ENCODE data around the gene COL4A2. TPM values are rescaled to one million over a fixed set of nuclear protein-coding genes. Genes with fewer than 3 reads are reported as not detected.

COL4A2 gene
- polyA plus RNA-seq, 1 experiment = 886 TPM

- Histone ChIP-seq H3K27me3 (ENCODE audit: control insufficient read depth, insufficient read depth, low read length) (no peaks in the 10 kb centered on the region), H3K36me3 (ENCODE audit: control insufficient read depth, insufficient read depth, low read length) (peaks cover 31% of the 10 kb centered on the region), H3K4me3 (ENCODE audit: low read depth, low read length) (no peak overlapping the region)
- POLR2A ChIA-PET = no interaction called here
- CTCF ChIA-PET = interaction anchor here (0.7 to 1.2 kb wide), 2 partner anchors 32 to 66 kb away, joined by 3 to 4 read pairs; no protein-coding TSS in a partner anchor
- no peak for DNase-seq (ENCODE audit: low read depth)
- TF ChIP-seq, protein P1, sequence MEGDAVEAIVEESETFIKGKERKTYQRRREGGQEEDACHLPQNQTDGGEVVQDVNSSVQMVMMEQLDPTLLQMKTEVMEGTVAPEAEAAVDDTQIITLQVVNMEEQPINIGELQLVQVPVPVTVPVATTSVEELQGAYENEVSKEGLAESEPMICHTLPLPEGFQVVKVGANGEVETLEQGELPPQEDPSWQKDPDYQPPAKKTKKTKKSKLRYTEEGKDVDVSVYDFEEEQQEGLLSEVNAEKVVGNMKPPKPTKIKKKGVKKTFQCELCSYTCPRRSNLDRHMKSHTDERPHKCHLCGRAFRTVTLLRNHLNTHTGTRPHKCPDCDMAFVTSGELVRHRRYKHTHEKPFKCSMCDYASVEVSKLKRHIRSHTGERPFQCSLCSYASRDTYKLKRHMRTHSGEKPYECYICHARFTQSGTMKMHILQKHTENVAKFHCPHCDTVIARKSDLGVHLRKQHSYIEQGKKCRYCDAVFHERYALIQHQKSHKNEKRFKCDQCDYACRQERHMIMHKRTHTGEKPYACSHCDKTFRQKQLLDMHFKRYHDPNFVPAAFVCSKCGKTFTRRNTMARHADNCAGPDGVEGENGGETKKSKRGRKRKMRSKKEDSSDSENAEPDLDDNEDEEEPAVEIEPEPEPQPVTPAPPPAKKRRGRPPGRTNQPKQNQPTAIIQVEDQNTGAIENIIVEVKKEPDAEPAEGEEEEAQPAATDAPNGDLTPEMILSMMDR (IDR thresholded peaks at IDR 0.05; ENCODE audit: insufficient read depth, low read depth, low read length) = no peak
These were observed 124.6 kb downstream of the COL4A2 start for GRCh38 chr13:110431425-110432294.

DNA sequence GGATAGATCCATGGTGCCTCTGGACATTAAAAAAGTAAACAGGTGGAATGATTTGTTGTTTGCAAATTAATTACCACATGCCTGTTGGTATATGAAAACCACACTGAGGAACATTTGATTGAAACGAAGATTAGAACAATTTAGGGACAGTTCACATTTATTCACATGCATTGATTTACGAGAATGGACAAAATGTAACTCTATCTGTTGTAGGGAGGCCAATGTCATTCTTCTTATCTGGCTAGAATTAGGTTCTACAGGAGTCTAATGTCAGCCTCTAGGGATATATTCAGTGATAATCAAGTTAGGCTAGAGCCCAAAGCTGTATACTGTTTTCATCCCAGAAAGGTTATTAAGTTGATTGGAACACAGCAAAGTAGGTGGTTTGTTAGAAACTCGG is 125.4 kb downstream of the COL4A2 start:
- TF ChIP-seq, protein P1 (IDR thresholded peaks at IDR 0.05; ENCODE audit: insufficient read depth, low read depth, low read length) = no peak
- no peak for DNase-seq (ENCODE audit: low read depth)
- no peaks in the 10 kb centered on the region for H3K27me3 ChIP-seq (ENCODE audit: control insufficient read depth, insufficient read depth, low read length)
- ChIA-PET CTCF (interaction anchor here (0.7 kb wide), 1 partner anchor 206 kb away, joined by 3 read pairs; no protein-coding TSS in a partner anchor), POLR2A (no interaction called here)
- peaks cover 34% of the 10 kb centered on the region for H3K36me3 ChIP-seq (ENCODE audit: control insufficient read depth, insufficient read depth, low read length)
- H3K4me3 ChIP-seq (ENCODE audit: low read depth, low read length) = no peak overlapping the region

DNA sequence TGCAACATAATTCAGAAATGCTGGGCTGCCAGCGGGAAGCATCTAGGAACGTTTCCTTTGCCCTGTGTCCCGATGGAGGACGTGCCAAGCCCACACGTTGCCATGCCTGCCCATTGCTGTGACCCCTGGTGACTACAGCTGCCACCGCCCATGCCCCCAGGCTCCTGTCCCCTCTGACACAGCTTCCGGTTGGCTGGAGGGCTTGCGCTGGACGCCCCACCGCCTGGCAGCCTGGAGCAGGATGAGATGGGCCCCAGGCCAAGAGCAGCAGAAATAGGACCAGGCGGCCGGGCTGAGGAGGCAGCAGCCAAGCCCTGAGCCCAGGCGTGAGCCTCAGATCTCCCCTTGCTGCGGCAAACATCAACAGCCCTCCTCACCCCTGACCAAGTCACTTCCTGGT is 125.9 kb downstream of the COL4A2 start:
- ChIA-PET POLR2A (no interaction called here), CTCF (interaction anchor here (0.7 to 1.1 kb wide), 3 partner anchors 13 to 211 kb away, joined by 3 to 6 read pairs (median 3); no protein-coding TSS in a partner anchor)
- Histone ChIP-seq H3K36me3 (ENCODE audit: control insufficient read depth, insufficient read depth, low read length) (peaks cover 35% of the 10 kb centered on the region), H3K27me3 (ENCODE audit: control insufficient read depth, insufficient read depth, low read length) (no peaks in the 10 kb centered on the region), H3K4me3 (ENCODE audit: low read depth, low read length) (no peak overlapping the region)
- TF ChIP-seq, protein P1 (IDR thresholded peaks at IDR 0.05; ENCODE audit: insufficient read depth, low read depth, low read length) = no peak
- no peak for DNase-seq (ENCODE audit: low read depth)

GRCh38 chr13:110434629-110435028 is 127.5 kb downstream of the COL4A2 start:
- Histone ChIP-seq H3K36me3 (ENCODE audit: control insufficient read depth, insufficient read depth, low read length) (peaks cover 43% of the 10 kb centered on the region), H3K27me3 (ENCODE audit: control insufficient read depth, insufficient read depth, low read length) (no peaks in the 10 kb centered on the region), H3K4me3 (ENCODE audit: low read depth, low read length) (no peak overlapping the region)
- TF ChIP-seq, protein P1 (IDR thresholded peaks at IDR 0.05; ENCODE audit: insufficient read depth, low read depth, low read length) = no peak
- CTCF ChIA-PET = no interaction called here
- POLR2A ChIA-PET = no interaction called here
- no peak for DNase-seq (ENCODE audit: low read depth)

- no peak overlapping the region for H3K4me3 ChIP-seq (ENCODE audit: low read depth, low read length)
- DNase-seq (ENCODE audit: low read depth) = no peak
- POLR2A ChIA-PET = no interaction called here
- TF ChIP-seq, protein P1 (IDR thresholded peaks at IDR 0.05; ENCODE audit: insufficient read depth, low read depth, low read length) = no peak
- CTCF ChIA-PET = no interaction called here
- H3K36me3 ChIP-seq (ENCODE audit: control insufficient read depth, insufficient read depth, low read length) = peaks cover 45% of the 10 kb centered on the region
- H3K27me3 ChIP-seq (ENCODE audit: control insufficient read depth, insufficient read depth, low read length) = no peaks in the 10 kb centered on the region
These were observed 128.2 kb downstream of the COL4A2 start for GRCh38 chr13:110435331-110435730.
